GM10266 (cell line): Measurements from ENCODE around the gene TUBGCP5.

ENCODE experiments used
- DNase-seq: peaks from one replicate; pipeline ENCODE4 v3.0.0; 2012; ENCODE audit errors: extremely low spot score
- TF ChIP-seq, protein P1 (sequence below): IDR thresholded peaks from 2 replicates; pipeline ENCODE4 v1.5.1; 2012; ENCODE audit warnings: mild to moderate bottlenecking, low read depth; ENCODE audit not compliant: control insufficient read depth, insufficient read depth; ENCODE audit errors: missing control alignments

Gene TUBGCP5

GRCh38 chr15:22950256-22950990 is 88.9 kb downstream of the TUBGCP5 start:
- no peak for DNase-seq
- TF ChIP-seq, protein P1, sequence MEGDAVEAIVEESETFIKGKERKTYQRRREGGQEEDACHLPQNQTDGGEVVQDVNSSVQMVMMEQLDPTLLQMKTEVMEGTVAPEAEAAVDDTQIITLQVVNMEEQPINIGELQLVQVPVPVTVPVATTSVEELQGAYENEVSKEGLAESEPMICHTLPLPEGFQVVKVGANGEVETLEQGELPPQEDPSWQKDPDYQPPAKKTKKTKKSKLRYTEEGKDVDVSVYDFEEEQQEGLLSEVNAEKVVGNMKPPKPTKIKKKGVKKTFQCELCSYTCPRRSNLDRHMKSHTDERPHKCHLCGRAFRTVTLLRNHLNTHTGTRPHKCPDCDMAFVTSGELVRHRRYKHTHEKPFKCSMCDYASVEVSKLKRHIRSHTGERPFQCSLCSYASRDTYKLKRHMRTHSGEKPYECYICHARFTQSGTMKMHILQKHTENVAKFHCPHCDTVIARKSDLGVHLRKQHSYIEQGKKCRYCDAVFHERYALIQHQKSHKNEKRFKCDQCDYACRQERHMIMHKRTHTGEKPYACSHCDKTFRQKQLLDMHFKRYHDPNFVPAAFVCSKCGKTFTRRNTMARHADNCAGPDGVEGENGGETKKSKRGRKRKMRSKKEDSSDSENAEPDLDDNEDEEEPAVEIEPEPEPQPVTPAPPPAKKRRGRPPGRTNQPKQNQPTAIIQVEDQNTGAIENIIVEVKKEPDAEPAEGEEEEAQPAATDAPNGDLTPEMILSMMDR, result no peak
